CD14-positive monocyte (primary cell): Measurements from ENCODE around the gene SELENOO. TPM values are rescaled to one million over a fixed set of nuclear protein-coding genes. Genes with fewer than 3 reads are reported as not detected.

ENCODE experiments used
- DNase-seq, 3 donors: peaks; one replicate each; pipeline ENCODE4 v3.0.0-alpha.2; 2011 to 2022
- H2AFZ ChIP-seq: 2 replicates; pipeline ENCODE4 v1.6.0; 2012; ENCODE audit warnings: mild to moderate bottlenecking, low read depth, low read length, inconsistent platforms; ENCODE audit not compliant: insufficient read depth, poor library complexity, severe bottlenecking
- H3K27ac ChIP-seq, 2 donors: 1 replicate in 1 of 2; 2 replicates in 1 of 2; pipeline ENCODE4 v1.5.1; 2012 to 2013; ENCODE audit warnings: low read length in 2 of 2, control low read depth in 1 of 2, inconsistent platforms in 1 of 2, low read depth in 1 of 2, mild to moderate bottlenecking in 1 of 2
- H3K27me3 ChIP-seq, 2 donors: one replicate each; pipeline versions ENCODE4 v1.6.0 to v1.6.1; 2011 to 2013; ENCODE audit warnings: low read length in 2 of 2; ENCODE audit not compliant: control insufficient read depth in 2 of 2, insufficient read depth in 2 of 2
- H3K36me3 ChIP-seq, 2 donors: replicated peaks in 1 of 2; 1 replicate in 1 of 2; 2 replicates in 1 of 2; pipeline versions ENCODE4 v1.5.1 to v1.6.1; 2012 to 2013; ENCODE audit warnings: low read length in 2 of 2, control low read depth in 1 of 2, inconsistent platforms in 1 of 2, mild to moderate bottlenecking in 1 of 2; ENCODE audit not compliant: insufficient read depth in 2 of 2, control insufficient read depth in 1 of 2
- H3K4me1 ChIP-seq, 2 donors: 1 replicate in 1 of 2; 2 replicates in 1 of 2; pipeline versions ENCODE4 v1.5.1 to v1.6.1; 2012 to 2013; ENCODE audit warnings: low read length in 2 of 2, control low read depth in 1 of 2, inconsistent platforms in 1 of 2, mild to moderate bottlenecking in 1 of 2, moderate library complexity in 1 of 2; ENCODE audit not compliant: insufficient read depth in 2 of 2, control insufficient read depth in 1 of 2
- H3K4me2 ChIP-seq: replicated peaks from 2 replicates; pipeline ENCODE3; 2012; ENCODE audit warnings: low read length, moderate library complexity, mild to moderate bottlenecking; ENCODE audit not compliant: poor library complexity, severe bottlenecking; ENCODE audit errors: extremely low read depth
- H3K4me3 ChIP-seq, 3 experiments: fragments of 200-600 bp in 1 of 3; sonication (generic) in 1 of 3; replicated peaks in 1 of 3; 1 replicate in 2 of 3; 2 replicates in 1 of 3; pipeline ENCODE4 v1.5.1; 2011 to 2013; ENCODE audit warnings: low read length in 3 of 3, mild to moderate bottlenecking in 3 of 3, control low read depth in 2 of 3, low read depth in 2 of 3, inconsistent platforms in 1 of 3, moderate library complexity in 1 of 3
- H3K79me2 ChIP-seq: 2 replicates; pipeline ENCODE4 v1.6.0; 2012; ENCODE audit warnings: mild to moderate bottlenecking, control low read depth, inconsistent platforms, low read length, moderate library complexity; ENCODE audit not compliant: insufficient read depth
- H3K9ac ChIP-seq: 2 replicates; pipeline ENCODE4 v1.6.0; 2017; ENCODE audit warnings: low read length, mild to moderate bottlenecking; ENCODE audit not compliant: insufficient read depth, poor library complexity, severe bottlenecking
- H3K9me3 ChIP-seq, 2 donors: replicated peaks in 1 of 2; 1 replicate in 1 of 2; 2 replicates in 1 of 2; pipeline versions ENCODE4 v1.5.1 to v1.6.1; 2012 to 2013; ENCODE audit warnings: low read length in 2 of 2, control low read depth in 1 of 2; ENCODE audit not compliant: control insufficient read depth in 1 of 2, insufficient read depth in 1 of 2
- H4K20me1 ChIP-seq: 2 replicates; pipeline ENCODE4 v1.6.0; 2012; ENCODE audit warnings: mild to moderate bottlenecking, low read length, control low read depth, moderate library complexity; ENCODE audit not compliant: insufficient read depth
- H3K27ac Mint-ChIP-seq, 7 donors: one replicate each; pipeline ENCODE4 v1.8.0; 2020; ENCODE audit warnings: mild to moderate bottlenecking in 7 of 7, mixed read lengths in 7 of 7, moderate library complexity in 6 of 7, inconsistent platforms in 2 of 7
- H3K27me3 Mint-ChIP-seq, 3 donors: one replicate each; pipeline ENCODE4 v1.8.0; 2021 to 2022; ENCODE audit warnings: low read depth in 3 of 3, mild to moderate bottlenecking in 3 of 3, mixed read lengths in 3 of 3, moderate library complexity in 3 of 3, inconsistent platforms in 1 of 3
- H3K36me3 Mint-ChIP-seq, 2 donors: one replicate each; pipeline ENCODE4 v1.8.0; 2020; ENCODE audit warnings: mixed read lengths in 2 of 2, inconsistent platforms in 1 of 2, mild to moderate bottlenecking in 1 of 2
- H3K4me1 Mint-ChIP-seq: one replicate; pipeline ENCODE4 v1.8.0; 2020; ENCODE audit warnings: mild to moderate bottlenecking, mixed read lengths
- H3K4me3 Mint-ChIP-seq, 2 donors: one replicate each; pipeline ENCODE4 v1.8.0; 2020; ENCODE audit warnings: mild to moderate bottlenecking in 2 of 2, mixed read lengths in 2 of 2, moderate library complexity in 1 of 2
- H3K9me3 Mint-ChIP-seq, 7 donors: one replicate each; pipeline ENCODE4 v1.8.0; 2020 to 2022; ENCODE audit warnings: mixed read lengths in 7 of 7, mild to moderate bottlenecking in 6 of 7, moderate library complexity in 6 of 7, inconsistent platforms in 2 of 7
- CTCF ChIP-seq: fragments of 200-600 bp; IDR thresholded peaks from one replicate; pipeline ENCODE4 v1.8.0; 2022; ENCODE audit warnings: antibody characterized with exemption, mild to moderate bottlenecking
- WGBS: methylation state at CpG from one replicate; pipeline ENCODE4 v1.1.5; 2013; ENCODE audit warnings: missing lambda C conversion rate; ENCODE audit not compliant: insufficient coverage; 5-methylcytosine and 5-hydroxymethylcytosine counted together
- intact Hi-C, 2 donors: fragments of 100-400 bp; cut with micrococcal nuclease; formaldehyde crosslinking; loops; one replicate each; pipeline versions ENCODE4 v1.15.0 to v1.15.1; 2023
- polyA plus RNA-seq, 3 donors: library from polyadenylated mRNA; depleted of rRNA in 1 of 3; unstranded in 2 of 3; stranded (reverse) in 1 of 3; fragments of 300-500 nt in 2 of 3; fragments of >200 nt in 1 of 3; fragmentation: Illumina TruSeq in 2 of 3; gene quantifications; 1 replicate in 2 of 3; 2 replicates in 1 of 3; pipeline ENCODE4 v1.2.3, GENCODE V29; 2012 to 2021

Gene SELENOO
- polyA plus RNA-seq, 3 donors, result 2.7 to 76.9 (median 8.7) TPM

- peak overlapping the region; percentile 80 for H3K9ac ChIP-seq
- peaks cover 30 to 41% of the 10 kb centered on the region in 2 donors for H3K4me1 ChIP-seq
- no peak overlapping the region for H3K27ac ChIP-seq
- H3K27me3 ChIP-seq, result no peaks in the 10 kb centered on the region
- H3K4me1 Mint-ChIP-seq, result peaks cover 19% of the 10 kb centered on the region
- intact Hi-C loops, result loop anchor here (5.0 kb wide), 2 partner anchors 245 to 370 kb away; no protein-coding TSS in a partner anchor
- peak overlapping the region; percentile 93 for H2AFZ ChIP-seq
- WGBS, result 55% methylated on average over 21 of the region's 25 CpGs
- peak overlapping the region in 1 of 7 donors; percentile 58 for H3K27ac Mint-ChIP-seq
- peak; percentile 68 for TF ChIP-seq CTCF
- H3K36me3 ChIP-seq, result peaks cover 5 to 19% of the 10 kb centered on the region in 2 donors
- H4K20me1 ChIP-seq, result peaks cover 17% of the 10 kb centered on the region
- DNase-seq, result peak; percentile 50 to 58 (median 52)
- peaks cover 0 to 2% (median under 1%) of the 10 kb centered on the region in 3 donors for H3K27me3 Mint-ChIP-seq
- H3K9me3 ChIP-seq, result no peaks in the 10 kb centered on the region
- no peaks in the 10 kb centered on the region for H3K9me3 Mint-ChIP-seq
- H3K36me3 Mint-ChIP-seq, result peaks cover 3 to 6% of the 10 kb centered on the region in 2 donors
- peak overlapping the region; percentile 72 to 96 (median 92) for H3K4me3 ChIP-seq
- H3K4me2 ChIP-seq, result peak overlapping the region; percentile 99
- H3K79me2 ChIP-seq, result peaks cover 16% of the 10 kb centered on the region
- H3K4me3 Mint-ChIP-seq, result peak overlapping the region; percentile 83 to 85
Observed at GRCh38 chr22:50252082-50253045, 51.6 kb downstream of the SELENOO start.

- Histone ChIP-seq H3K27ac (no peak overlapping the region), H3K79me2 (peaks cover 15% of the 10 kb centered on the region), H3K36me3 (peaks cover 5 to 10% of the 10 kb centered on the region in 2 donors), H3K9me3 (no peaks in the 10 kb centered on the region), H3K4me1 (peaks cover 21 to 32% of the 10 kb centered on the region in 2 donors), H3K9ac (no peak overlapping the region), H2AFZ (no peak overlapping the region), H3K4me2 (no peak overlapping the region), H3K27me3 (no peaks in the 10 kb centered on the region), H3K4me3 (no peak overlapping the region), H4K20me1 (peaks cover 17% of the 10 kb centered on the region)
- Mint-ChIP-seq H3K27me3 (peaks cover 0 to 2% (median 2%) of the 10 kb centered on the region in 3 donors), H3K27ac (peak overlapping the region in 1 of 7 donors; percentile 79), H3K36me3 (no peaks in the 10 kb centered on the region), H3K4me1 (peaks cover 13% of the 10 kb centered on the region), H3K4me3 (no peak overlapping the region), H3K9me3 (no peaks in the 10 kb centered on the region)
- 94% methylated on average over 20 of the region's 22 CpGs for WGBS
- DNase-seq, result no peak
- intact Hi-C loops, result loop anchor here (5.0 kb wide), 2 partner anchors 244 to 369 kb away; no protein-coding TSS in a partner anchor
- no peak for TF ChIP-seq CTCF
Observed at GRCh38 chr22:50253046-50253915, 52.5 kb downstream of the SELENOO start.
